Endothelial cell (in vitro differentiated cells): ENCODE results near the gene TAPBP. TPM values are rescaled to one million over a fixed set of nuclear protein-coding genes. Genes with fewer than 3 reads are reported as not detected.

Experiments used
- DNase-seq: peaks from one replicate; pipeline ENCODE4 v3.0.0; 2021; ENCODE audit warnings: low spot score
- H3K27ac Mint-ChIP-seq: one replicate; pipeline ENCODE4 v1.8.0; 2021; ENCODE audit warnings: mixed read lengths, inconsistent platforms; ENCODE audit not compliant: unreplicated experiment
- H3K27me3 Mint-ChIP-seq: one replicate; pipeline ENCODE4 v1.8.0; 2021; ENCODE audit warnings: mild to moderate bottlenecking, moderate library complexity, mixed read lengths, inconsistent platforms; ENCODE audit not compliant: unreplicated experiment
- H3K36me3 Mint-ChIP-seq: one replicate; pipeline ENCODE4 v1.8.0; 2021; ENCODE audit warnings: mild to moderate bottlenecking, low read depth, mixed read lengths, inconsistent platforms; ENCODE audit not compliant: unreplicated experiment
- H3K4me1 Mint-ChIP-seq: one replicate; pipeline ENCODE4 v1.8.0; 2021; ENCODE audit warnings: mild to moderate bottlenecking, mixed read lengths, inconsistent platforms; ENCODE audit not compliant: unreplicated experiment
- H3K4me3 Mint-ChIP-seq: one replicate; pipeline ENCODE4 v1.8.0; 2021; ENCODE audit warnings: mild to moderate bottlenecking, mixed read lengths, inconsistent platforms; ENCODE audit not compliant: unreplicated experiment
- H3K9me3 Mint-ChIP-seq: one replicate; pipeline ENCODE4 v1.8.0; 2021; ENCODE audit warnings: mixed read lengths, inconsistent platforms; ENCODE audit not compliant: unreplicated experiment
- CTCF ChIP-seq: fragments of 200-600 bp; sonication (generic); IDR thresholded peaks from one replicate; pipeline ENCODE4 v1.5.0; 2021; ENCODE audit warnings: antibody characterized with exemption; ENCODE audit not compliant: unreplicated experiment
- total RNA-seq: library from RNA; stranded (reverse); fragmentation: NEBNext Ultra II Directional; extraction: Animal tissue kit (Norgen Biotek cat#: 25700); gene quantifications from one replicate; pipeline ENCODE4 v1.2.1, GENCODE V29; 2021; ENCODE audit not compliant: unreplicated experiment

TAPBP gene
- total RNA-seq, 1 donor from 2014 or later = 57.1 TPM

DNA sequence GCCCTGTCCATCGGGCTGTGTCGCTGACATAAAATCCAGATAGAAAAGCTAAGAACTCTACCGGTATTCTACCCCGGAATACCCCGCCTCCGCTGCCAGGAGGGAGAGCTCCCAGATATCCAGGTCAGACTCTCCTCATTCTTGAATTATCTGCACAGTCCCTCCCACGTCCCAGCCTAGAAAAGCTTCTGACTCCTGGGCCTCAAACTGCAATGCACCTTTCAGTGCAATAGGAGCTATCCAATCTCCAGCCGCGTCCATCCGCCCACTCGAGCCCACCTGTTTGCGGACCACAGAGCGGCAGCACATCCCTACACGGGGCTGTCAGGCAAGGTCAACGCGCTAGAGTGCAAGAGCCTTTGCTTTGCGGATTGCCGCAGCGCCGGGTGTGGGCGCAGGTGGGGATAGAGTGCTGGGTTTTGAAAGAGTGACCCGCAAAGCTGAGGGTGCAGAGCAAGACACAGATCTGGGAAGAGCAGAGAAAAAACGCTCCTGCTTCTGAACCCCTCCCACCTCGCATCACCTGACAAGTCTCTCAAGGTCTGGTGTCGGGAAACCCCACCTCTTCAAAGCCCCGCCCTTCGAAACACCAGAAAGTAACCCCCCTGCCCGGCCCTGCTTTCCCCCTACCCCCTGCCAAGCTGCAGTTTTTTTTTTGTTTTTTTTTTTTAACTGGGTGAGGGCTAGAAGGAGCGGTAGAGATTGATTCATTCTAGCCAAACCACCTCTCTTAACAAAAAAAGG is 1.3 kb downstream of the TAPBP start:
- peak; percentile 33 for DNase-seq
- H3K4me1 Mint-ChIP-seq = peaks cover 25% of the 10 kb centered on the region
- H3K27ac Mint-ChIP-seq = peak overlapping the region; percentile 91
- H3K36me3 Mint-ChIP-seq = peaks cover 5% of the 10 kb centered on the region
- H3K4me3 Mint-ChIP-seq = peak overlapping the region; percentile 97
- H3K9me3 Mint-ChIP-seq = no peaks in the 10 kb centered on the region
- TF ChIP-seq CTCF = no peak
- H3K27me3 Mint-ChIP-seq = peaks cover 7% of the 10 kb centered on the region

DNA sequence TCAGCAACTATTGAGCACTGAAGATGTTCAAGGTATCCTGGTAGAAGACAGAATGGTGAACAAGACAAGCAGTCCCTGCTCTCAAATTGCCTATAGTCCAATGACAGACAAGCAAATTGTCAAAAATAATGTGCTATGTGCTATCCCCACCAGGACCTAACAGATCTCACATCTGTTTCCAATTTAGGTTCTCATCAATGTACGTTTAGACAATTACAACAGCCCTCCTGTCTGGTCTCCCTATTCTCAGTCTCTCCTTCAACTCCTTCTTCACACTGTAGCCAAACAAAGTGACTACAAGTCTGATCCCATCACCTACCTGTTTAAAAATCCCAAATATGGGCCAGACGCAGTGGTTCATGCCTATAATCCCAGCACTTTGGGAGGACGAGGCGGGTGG is 7.5 kb downstream of the TAPBP start:
- H3K4me3 Mint-ChIP-seq = no peak overlapping the region
- H3K4me1 Mint-ChIP-seq = no peaks in the 10 kb centered on the region
- no peaks in the 10 kb centered on the region for H3K9me3 Mint-ChIP-seq
- peaks cover 12% of the 10 kb centered on the region for H3K36me3 Mint-ChIP-seq
- H3K27ac Mint-ChIP-seq = no peak overlapping the region
- DNase-seq = no peak
- TF ChIP-seq CTCF = no peak
- H3K27me3 Mint-ChIP-seq = no peaks in the 10 kb centered on the region

DNA sequence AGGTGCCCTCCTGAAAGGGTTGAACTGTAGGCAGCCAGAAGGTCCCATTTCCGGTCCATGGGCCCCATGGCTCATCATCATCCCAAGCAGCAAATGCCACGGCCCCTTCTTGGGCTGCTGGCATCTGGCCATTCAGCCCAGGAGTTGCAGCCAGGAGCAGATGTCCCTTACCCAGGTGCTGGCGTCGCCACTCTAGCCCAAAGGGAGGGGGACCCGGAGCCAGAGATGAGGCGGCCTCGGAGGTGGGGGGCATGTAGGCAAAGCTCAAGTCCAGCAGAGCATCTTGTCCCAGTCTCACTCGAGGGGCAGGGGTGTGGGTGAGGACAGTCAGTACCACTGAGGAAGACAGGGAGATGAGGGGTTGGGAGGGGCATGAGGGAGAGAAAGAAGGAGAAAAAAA is 8.8 kb downstream of the TAPBP start:
- no peak overlapping the region for H3K4me3 Mint-ChIP-seq
- H3K36me3 Mint-ChIP-seq = peaks cover 15% of the 10 kb centered on the region
- H3K27ac Mint-ChIP-seq = peak overlapping the region; percentile 52
- no peak for DNase-seq
- peaks cover 4% of the 10 kb centered on the region for H3K4me1 Mint-ChIP-seq
- H3K9me3 Mint-ChIP-seq = no peaks in the 10 kb centered on the region
- H3K27me3 Mint-ChIP-seq = peaks cover 5% of the 10 kb centered on the region
- no peak for TF ChIP-seq CTCF

- H3K9me3 Mint-ChIP-seq = no peaks in the 10 kb centered on the region
- H3K27me3 Mint-ChIP-seq = peaks cover 13% of the 10 kb centered on the region
- H3K4me1 Mint-ChIP-seq = peaks cover 8% of the 10 kb centered on the region
- H3K36me3 Mint-ChIP-seq = peaks cover 15% of the 10 kb centered on the region
- no peak overlapping the region for H3K27ac Mint-ChIP-seq
- H3K4me3 Mint-ChIP-seq = no peak overlapping the region
- no peak for DNase-seq
- TF ChIP-seq CTCF = no peak
These were observed 9.7 kb downstream of the TAPBP start for GRCh38 chr6:33304216-33304615.

GRCh38 chr6:33301877-33302276 is 12.0 kb downstream of the TAPBP start:
- no peak overlapping the region for H3K4me3 Mint-ChIP-seq
- no peak overlapping the region for H3K27ac Mint-ChIP-seq
- no peaks in the 10 kb centered on the region for H3K9me3 Mint-ChIP-seq
- peaks cover 13% of the 10 kb centered on the region for H3K36me3 Mint-ChIP-seq
- peaks cover 12% of the 10 kb centered on the region for H3K4me1 Mint-ChIP-seq
- peaks cover 27% of the 10 kb centered on the region for H3K27me3 Mint-ChIP-seq
- no peak for TF ChIP-seq CTCF
- no peak for DNase-seq
